T-helper 1 cell treated with Interleukin-12 subunit alpha and Interleukin-12 subunit beta and Interleukin-4 antibody, amounts not matched to agents 30 μg/mL and 1 μg/mL, for 36 hours (primary cell): ENCODE data around the gene ZNF407.

Experiments
- H3K27ac Mint-ChIP-seq: one replicate; pipeline ENCODE4 v1.8.0; 2021; ENCODE audit warnings: mild to moderate bottlenecking, mixed read lengths
- H3K27me3 Mint-ChIP-seq: one replicate; pipeline ENCODE4 v1.8.0; 2021; ENCODE audit warnings: low read depth, mixed read lengths
- H3K36me3 Mint-ChIP-seq: one replicate; pipeline ENCODE4 v1.8.0; 2021; ENCODE audit warnings: low read depth, mixed read lengths
- H3K4me1 Mint-ChIP-seq: one replicate; pipeline ENCODE4 v1.8.0; 2021; ENCODE audit warnings: low read depth, mixed read lengths
- H3K4me3 Mint-ChIP-seq: one replicate; pipeline ENCODE4 v1.8.0; 2021; ENCODE audit warnings: mild to moderate bottlenecking, moderate library complexity, mixed read lengths
- H3K9me3 Mint-ChIP-seq: one replicate; pipeline ENCODE4 v1.8.0; 2021; ENCODE audit warnings: mixed read lengths

The ZNF407 gene

GRCh38 chr18:75063615-75064512, 466.2 kb downstream of the ZNF407 start:
- H3K27me3 Mint-ChIP-seq = no peaks in the 10 kb centered on the region
- H3K4me1 Mint-ChIP-seq = peaks cover 2% of the 10 kb centered on the region
- no peaks in the 10 kb centered on the region for H3K36me3 Mint-ChIP-seq
- H3K27ac Mint-ChIP-seq = no peak overlapping the region
- no peaks in the 10 kb centered on the region for H3K9me3 Mint-ChIP-seq
- H3K4me3 Mint-ChIP-seq = no peak overlapping the region

GRCh38 chr18:75064513-75064905, 466.8 kb downstream of the ZNF407 start:
- Mint-ChIP-seq H3K27me3 (no peaks in the 10 kb centered on the region), H3K4me1 (peaks cover 2% of the 10 kb centered on the region), H3K36me3 (no peaks in the 10 kb centered on the region), H3K27ac (no peak overlapping the region), H3K9me3 (no peaks in the 10 kb centered on the region), H3K4me3 (no peak overlapping the region)

DNA sequence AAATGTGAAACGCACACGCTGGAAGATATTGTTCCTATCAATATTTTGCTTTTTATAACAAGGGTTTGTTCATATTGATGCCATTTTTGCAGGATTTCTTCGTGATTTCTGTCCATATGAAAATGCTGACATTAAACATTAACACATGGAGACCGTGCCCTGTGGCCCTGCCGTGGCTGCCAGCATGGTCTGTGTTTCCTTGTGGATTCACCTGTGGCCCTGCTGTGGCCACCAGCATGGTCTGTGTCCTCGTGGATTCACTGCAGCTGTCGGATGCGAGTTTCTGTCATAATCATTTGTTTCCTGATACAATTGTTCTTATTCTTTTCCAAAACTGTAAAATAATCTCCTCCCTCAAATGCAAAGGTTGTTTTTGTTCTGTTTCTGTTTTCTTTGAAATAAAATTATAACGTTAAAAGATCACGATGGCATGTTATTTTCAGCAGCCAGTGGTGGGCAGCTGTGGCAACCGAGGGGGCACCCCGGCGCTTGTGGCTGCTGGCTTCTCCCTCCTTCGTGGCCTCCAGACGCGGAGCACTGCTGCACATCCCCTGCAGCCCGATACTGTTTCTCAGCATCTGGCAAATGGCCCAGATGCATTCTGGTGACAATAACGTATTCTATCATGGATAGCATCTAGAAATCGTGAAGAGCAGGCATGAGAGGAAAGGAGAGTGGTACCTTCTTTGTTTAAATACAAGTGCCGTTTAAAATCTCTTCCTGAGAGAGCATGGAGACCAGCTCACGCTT, 467.8 kb downstream of the ZNF407 start:
- H3K4me3 Mint-ChIP-seq = no peak overlapping the region
- H3K27me3 Mint-ChIP-seq = no peaks in the 10 kb centered on the region
- H3K4me1 Mint-ChIP-seq = peaks cover 11% of the 10 kb centered on the region

GRCh38 chr18:75066021-75066880, 468.6 kb downstream of the ZNF407 start:
- Mint-ChIP-seq H3K27ac (no peak overlapping the region), H3K4me1 (peaks cover 20% of the 10 kb centered on the region), H3K9me3 (no peaks in the 10 kb centered on the region), H3K4me3 (no peak overlapping the region), H3K36me3 (peaks cover 2% of the 10 kb centered on the region), H3K27me3 (no peaks in the 10 kb centered on the region)

More for the DNA sequence above, 467.8 kb downstream of the ZNF407 start:
- Mint-ChIP-seq H3K36me3 (no peaks in the 10 kb centered on the region), H3K9me3 (no peaks in the 10 kb centered on the region), H3K27ac (no peak overlapping the region)

DNA sequence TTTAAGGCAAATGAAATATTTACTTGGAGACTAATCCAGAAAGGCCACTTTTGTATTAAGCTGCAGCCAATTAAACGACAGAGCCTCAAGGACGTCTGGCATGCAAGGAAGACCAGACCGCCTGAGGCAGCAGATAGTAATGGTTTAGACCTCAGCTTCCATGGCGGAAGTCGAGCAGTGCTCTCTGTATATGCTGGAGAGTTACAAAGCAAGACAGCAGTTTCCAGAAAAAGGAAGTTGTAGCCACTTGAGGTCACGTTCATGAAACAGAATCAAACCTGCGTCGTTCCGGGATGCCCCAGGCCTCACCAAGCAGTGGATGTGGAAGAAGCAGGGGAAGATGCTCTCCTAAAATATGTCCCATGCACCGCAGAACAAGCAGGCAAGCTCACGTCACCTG, 469.3 kb downstream of the ZNF407 start:
- H3K36me3 Mint-ChIP-seq = peaks cover 2% of the 10 kb centered on the region
- H3K27ac Mint-ChIP-seq = peak overlapping the region; percentile 31
- H3K4me3 Mint-ChIP-seq = no peak overlapping the region
- no peaks in the 10 kb centered on the region for H3K9me3 Mint-ChIP-seq
- H3K4me1 Mint-ChIP-seq = peaks cover 25% of the 10 kb centered on the region
- H3K27me3 Mint-ChIP-seq = no peaks in the 10 kb centered on the region

DNA sequence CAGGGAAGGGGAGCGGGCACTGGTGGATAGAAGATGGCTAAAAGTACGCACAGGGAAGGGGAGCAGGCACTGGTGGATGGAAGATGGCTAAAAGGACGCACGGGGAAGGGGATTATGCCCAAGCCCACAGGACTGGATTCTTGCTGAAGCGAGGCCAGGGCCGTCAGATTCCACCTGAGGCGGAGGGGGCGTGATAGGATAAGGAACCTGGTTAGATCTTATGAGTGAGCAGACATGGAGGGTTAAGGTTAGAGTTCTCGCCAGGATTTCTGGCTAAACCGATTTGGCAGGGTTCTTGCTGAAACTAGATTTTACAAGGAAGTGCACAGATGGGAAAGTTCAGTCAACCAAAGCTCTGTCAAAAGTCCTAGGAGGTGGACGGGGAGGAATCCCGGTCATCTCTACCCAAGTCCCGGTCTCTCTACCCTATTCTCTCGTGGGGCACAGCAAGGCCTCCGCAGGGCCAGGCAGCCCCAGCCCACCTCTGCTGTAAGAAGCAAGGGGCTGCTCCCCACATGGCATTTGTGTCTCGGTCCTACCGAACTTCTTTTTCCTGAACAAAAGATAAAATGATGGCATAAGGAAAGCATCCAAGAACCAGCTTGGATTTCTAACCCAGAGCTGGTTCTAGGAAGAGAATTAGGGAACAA, 470.5 kb downstream of the ZNF407 start:
- peaks cover 30% of the 10 kb centered on the region for H3K4me1 Mint-ChIP-seq
- H3K9me3 Mint-ChIP-seq = no peaks in the 10 kb centered on the region
- H3K27ac Mint-ChIP-seq = peak overlapping the region; percentile 59
- peaks cover 4% of the 10 kb centered on the region for H3K36me3 Mint-ChIP-seq
- no peak overlapping the region for H3K4me3 Mint-ChIP-seq
- H3K27me3 Mint-ChIP-seq = no peaks in the 10 kb centered on the region

GRCh38 chr18:75068682-75069435, 471.2 kb downstream of the ZNF407 start:
- no peak overlapping the region for H3K4me3 Mint-ChIP-seq
- H3K36me3 Mint-ChIP-seq = peaks cover 6% of the 10 kb centered on the region
- H3K9me3 Mint-ChIP-seq = no peaks in the 10 kb centered on the region
- peaks cover 30% of the 10 kb centered on the region for H3K4me1 Mint-ChIP-seq
- H3K27me3 Mint-ChIP-seq = no peaks in the 10 kb centered on the region
- peak overlapping the region; percentile 100 for H3K27ac Mint-ChIP-seq

DNA sequence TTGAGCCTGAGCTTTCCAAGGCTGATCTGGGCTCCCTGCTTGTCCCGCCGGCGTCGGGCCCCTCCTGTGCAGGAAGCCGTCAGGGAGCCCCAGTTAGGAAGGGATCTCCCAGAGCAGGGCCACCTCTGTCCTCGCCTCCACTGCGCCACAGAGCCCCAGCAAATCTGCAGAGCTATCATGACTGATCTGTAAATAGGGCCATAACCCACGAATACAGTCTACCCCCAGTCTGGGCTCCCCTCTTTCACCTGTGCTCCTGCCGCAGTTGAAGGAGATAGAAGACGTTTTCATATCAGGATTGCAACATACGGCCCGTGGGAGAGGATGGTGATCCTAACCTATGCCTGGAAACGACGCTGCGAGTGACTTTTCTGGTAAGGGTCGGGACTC, 472.6 kb downstream of the ZNF407 start:
- no peaks in the 10 kb centered on the region for H3K9me3 Mint-ChIP-seq
- H3K4me3 Mint-ChIP-seq = peak overlapping the region; percentile 86
- no peaks in the 10 kb centered on the region for H3K27me3 Mint-ChIP-seq
- H3K36me3 Mint-ChIP-seq = peaks cover 11% of the 10 kb centered on the region
- H3K4me1 Mint-ChIP-seq = peaks cover 30% of the 10 kb centered on the region
- peak overlapping the region; percentile 100 for H3K27ac Mint-ChIP-seq

DNA sequence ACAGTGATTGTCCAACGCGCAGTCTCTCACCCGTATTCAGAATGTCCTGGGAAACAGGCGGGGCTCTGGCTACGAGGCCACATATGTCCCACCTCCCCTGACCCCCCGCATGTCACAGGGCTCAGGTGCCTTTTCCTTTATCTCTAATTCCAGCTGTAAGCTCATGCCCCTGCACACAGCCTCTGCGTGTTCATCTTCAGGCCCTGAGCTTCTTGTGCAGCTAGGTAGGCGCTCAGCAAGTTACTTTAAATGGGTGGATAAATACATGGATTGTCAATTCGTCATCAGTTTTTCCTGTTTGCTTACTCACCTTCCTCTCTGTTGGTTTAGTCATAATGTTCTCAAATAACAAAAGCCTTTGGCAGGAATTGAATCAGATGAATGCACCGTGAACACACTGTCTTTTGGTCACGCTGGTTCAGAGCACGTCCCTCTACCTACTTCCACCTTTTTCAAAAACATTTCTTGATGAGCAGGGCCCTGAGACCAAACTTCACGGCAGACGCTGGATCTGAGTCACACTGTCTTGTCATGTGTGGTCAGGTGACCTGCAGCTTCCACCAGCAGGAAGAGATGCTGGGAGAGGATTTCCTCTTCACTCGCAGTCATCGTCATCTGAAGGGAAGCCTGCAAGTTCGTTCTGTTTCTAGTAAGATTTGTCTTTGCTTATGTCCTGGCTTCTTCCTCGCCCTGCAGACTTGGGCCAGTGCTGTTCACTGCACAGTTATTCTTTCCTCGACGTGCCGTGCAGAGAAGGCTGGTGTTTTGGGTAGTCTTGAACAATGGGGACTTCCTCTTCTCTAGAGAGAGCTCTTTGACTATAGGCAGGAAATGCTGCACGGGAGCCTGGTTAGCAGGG, 473.2 kb downstream of the ZNF407 start:
- Mint-ChIP-seq H3K27me3 (no peaks in the 10 kb centered on the region), H3K36me3 (peaks cover 11% of the 10 kb centered on the region), H3K4me3 (peak overlapping the region; percentile 86), H3K9me3 (no peaks in the 10 kb centered on the region), H3K27ac (peak overlapping the region; percentile 100), H3K4me1 (peaks cover 30% of the 10 kb centered on the region)

DNA sequence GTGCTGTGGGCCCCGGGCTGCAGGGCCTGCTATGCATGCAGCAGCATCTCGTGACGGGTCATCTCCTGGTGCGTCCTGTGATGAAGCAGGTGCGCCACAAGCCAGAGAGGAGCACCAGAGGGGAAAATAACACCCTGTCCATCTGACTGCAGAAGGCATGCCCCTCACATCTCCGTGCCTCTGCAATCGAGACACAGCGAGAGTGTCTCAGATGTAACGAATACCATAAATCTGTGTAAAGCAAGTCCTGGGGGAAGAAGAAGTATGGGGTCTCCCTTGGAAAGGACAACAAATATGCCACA, 473.8 kb downstream of the ZNF407 start:
- Mint-ChIP-seq H3K4me1 (peaks cover 30% of the 10 kb centered on the region), H3K36me3 (peaks cover 14% of the 10 kb centered on the region), H3K4me3 (peak overlapping the region; percentile 86), H3K27ac (peak overlapping the region; percentile 100), H3K27me3 (no peaks in the 10 kb centered on the region), H3K9me3 (peaks cover 3% of the 10 kb centered on the region)

GRCh38 chr18:75071866-75072671, 474.4 kb downstream of the ZNF407 start:
- Mint-ChIP-seq H3K4me3 (peak overlapping the region; percentile 86), H3K36me3 (peaks cover 16% of the 10 kb centered on the region), H3K9me3 (peaks cover 8% of the 10 kb centered on the region), H3K27me3 (no peaks in the 10 kb centered on the region), H3K27ac (peak overlapping the region; percentile 100), H3K4me1 (peaks cover 30% of the 10 kb centered on the region)

- H3K9me3 Mint-ChIP-seq = peaks cover 15% of the 10 kb centered on the region
- no peak overlapping the region for H3K27ac Mint-ChIP-seq
- H3K4me1 Mint-ChIP-seq = peaks cover 27% of the 10 kb centered on the region
These were observed 475.2 kb downstream of the ZNF407 start for GRCh38 chr18:75072672-75073371.

More at GRCh38 chr18:75072672-75073371, 475.2 kb downstream of the ZNF407 start:
- Mint-ChIP-seq H3K36me3 (peaks cover 17% of the 10 kb centered on the region), H3K4me3 (no peak overlapping the region), H3K27me3 (no peaks in the 10 kb centered on the region)
